Measurements from ENCODE around the gene RGMB.

Gene RGMB

DNA sequence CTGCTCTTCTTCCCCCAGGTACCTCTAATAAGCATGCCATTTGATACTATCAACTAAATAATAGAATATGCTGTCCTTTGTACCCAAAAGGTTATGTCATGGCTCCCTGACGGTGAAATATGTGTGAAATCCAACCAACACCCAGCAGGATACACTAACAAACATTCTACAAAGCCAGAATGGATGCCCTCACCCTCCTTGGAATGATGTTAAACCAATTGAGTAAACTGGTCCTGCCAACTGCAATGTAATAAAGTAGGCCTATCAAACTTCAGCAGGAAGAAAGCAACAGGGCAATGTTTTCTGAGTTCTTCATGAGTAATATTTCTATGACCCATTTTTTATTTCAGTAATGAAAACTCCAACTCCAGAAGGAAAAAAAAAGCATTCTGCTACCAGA, 24.9 kb downstream of the RGMB start:
- Histone ChIP-seq H3K27ac (ENCODE audit: extremely low read depth, low read depth, low read length) (no peak overlapping the region), H3K4me1 (ENCODE audit: control insufficient read depth, insufficient read depth, low read length) (peaks cover 2% of the 10 kb centered on the region; the same call in 1 of the 2 replicates), H3K9me3 (ENCODE audit: control insufficient read depth, insufficient read depth, low read depth, low read length) (no peaks in the 10 kb centered on the region), H3K36me3 (ENCODE audit: control insufficient read depth in 2 of 2, insufficient read depth in 1 of 2, low read length in 2 of 2) (peaks cover 0 to 2% of the 10 kb centered on the region in 2 experiments; a peak in 1 of 3 replicates), H3K4me3 (ENCODE audit: low read depth, low read length) (no peak overlapping the region)
- POLR2A ChIA-PET: no interaction called here
- CTCF ChIA-PET: interaction anchor here (1.3 kb wide), 1 partner anchor 18 kb away, joined by 3 read pairs; no protein-coding TSS in a partner anchor
- no peak for TF ChIP-seq ZNF530 (tag by site-specific recombination; IDR thresholded peaks at IDR 0.05; ENCODE audit: low read depth)
- TF ChIP-seq OSR2 (tag by site-specific recombination; IDR thresholded peaks at IDR 0.05): no peak
- no peak for TF ChIP-seq ZNF133 (tag by site-specific recombination; IDR thresholded peaks at IDR 0.05)
- TF ChIP-seq ZNF426 (tag by site-specific recombination; IDR thresholded peaks at IDR 0.05): no peak
- TF ChIP-seq ZNF140 (tag by site-specific recombination; IDR thresholded peaks at IDR 0.05): no peak
- no peak for TF ChIP-seq ZNF776 (tag by site-specific recombination; IDR thresholded peaks at IDR 0.05; ENCODE audit: borderline replicate concordance)
- TF ChIP-seq ZNF416 (tag by site-specific recombination; IDR thresholded peaks at IDR 0.05): no peak
- TF ChIP-seq, protein P1, sequence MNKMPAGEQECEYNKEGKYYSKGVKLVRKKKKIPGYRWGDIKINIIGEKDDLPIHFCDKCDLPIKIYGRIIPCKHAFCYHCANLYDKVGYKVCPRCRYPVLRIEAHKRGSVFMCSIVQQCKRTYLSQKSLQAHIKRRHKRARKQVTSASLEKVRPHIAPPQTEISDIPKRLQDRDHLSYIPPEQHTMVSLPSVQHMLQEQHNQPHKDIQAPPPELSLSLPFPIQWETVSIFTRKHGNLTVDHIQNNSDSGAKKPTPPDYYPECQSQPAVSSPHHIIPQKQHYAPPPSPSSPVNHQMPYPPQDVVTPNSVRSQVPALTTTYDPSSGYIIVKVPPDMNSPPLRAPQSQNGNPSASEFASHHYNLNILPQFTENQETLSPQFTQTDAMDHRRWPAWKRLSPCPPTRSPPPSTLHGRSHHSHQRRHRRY (tag by site-specific recombination; IDR thresholded peaks at IDR 0.05): no peak
- TF ChIP-seq ZNF132 (tag by site-specific recombination; IDR thresholded peaks at IDR 0.05; ENCODE audit: borderline replicate concordance): no peak

DNA sequence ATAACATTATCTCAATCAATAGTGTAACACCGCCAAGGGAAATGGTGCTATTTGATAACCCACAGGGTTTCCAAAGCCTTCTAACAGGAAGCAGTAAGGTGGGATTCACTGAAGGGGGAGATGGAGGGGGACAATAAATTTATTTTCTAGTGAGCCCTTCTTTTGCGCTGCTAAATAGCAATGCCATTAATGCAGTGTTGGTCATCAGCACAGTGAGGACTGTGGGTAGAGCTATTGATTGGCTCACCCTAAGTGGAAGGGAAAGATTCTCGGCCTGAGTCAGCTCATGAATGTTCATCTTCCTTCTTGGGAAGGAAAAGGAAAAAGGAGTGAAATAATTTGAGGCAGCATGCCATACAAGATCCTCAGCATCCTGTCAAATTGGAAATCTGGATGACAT, 25.4 kb downstream of the RGMB start:
- Histone ChIP-seq H3K27ac (ENCODE audit: extremely low read depth, low read depth, low read length) (no peak overlapping the region), H3K9me3 (ENCODE audit: control insufficient read depth, insufficient read depth, low read depth, low read length) (no peaks in the 10 kb centered on the region), H3K4me1 (ENCODE audit: control insufficient read depth, insufficient read depth, low read length) (peaks cover 2% of the 10 kb centered on the region; the same call in 1 of the 2 replicates), H3K4me3 (ENCODE audit: low read depth, low read length) (no peak overlapping the region), H3K36me3 (ENCODE audit: control insufficient read depth in 2 of 2, insufficient read depth in 1 of 2, low read length in 2 of 2) (no peaks in the 10 kb centered on the region)
- CTCF ChIA-PET: no interaction called here
- TF ChIP-seq ZNF624 (tag by site-specific recombination; IDR thresholded peaks at IDR 0.05): no peak
- no peak for TF ChIP-seq ZNF366 (tag by site-specific recombination; conservative IDR thresholded peaks at IDR 0.05)
- no peak for TF ChIP-seq ZNF202 (tag by site-specific recombination; IDR thresholded peaks at IDR 0.05; ENCODE audit: borderline replicate concordance)
- TF ChIP-seq, protein P2, sequence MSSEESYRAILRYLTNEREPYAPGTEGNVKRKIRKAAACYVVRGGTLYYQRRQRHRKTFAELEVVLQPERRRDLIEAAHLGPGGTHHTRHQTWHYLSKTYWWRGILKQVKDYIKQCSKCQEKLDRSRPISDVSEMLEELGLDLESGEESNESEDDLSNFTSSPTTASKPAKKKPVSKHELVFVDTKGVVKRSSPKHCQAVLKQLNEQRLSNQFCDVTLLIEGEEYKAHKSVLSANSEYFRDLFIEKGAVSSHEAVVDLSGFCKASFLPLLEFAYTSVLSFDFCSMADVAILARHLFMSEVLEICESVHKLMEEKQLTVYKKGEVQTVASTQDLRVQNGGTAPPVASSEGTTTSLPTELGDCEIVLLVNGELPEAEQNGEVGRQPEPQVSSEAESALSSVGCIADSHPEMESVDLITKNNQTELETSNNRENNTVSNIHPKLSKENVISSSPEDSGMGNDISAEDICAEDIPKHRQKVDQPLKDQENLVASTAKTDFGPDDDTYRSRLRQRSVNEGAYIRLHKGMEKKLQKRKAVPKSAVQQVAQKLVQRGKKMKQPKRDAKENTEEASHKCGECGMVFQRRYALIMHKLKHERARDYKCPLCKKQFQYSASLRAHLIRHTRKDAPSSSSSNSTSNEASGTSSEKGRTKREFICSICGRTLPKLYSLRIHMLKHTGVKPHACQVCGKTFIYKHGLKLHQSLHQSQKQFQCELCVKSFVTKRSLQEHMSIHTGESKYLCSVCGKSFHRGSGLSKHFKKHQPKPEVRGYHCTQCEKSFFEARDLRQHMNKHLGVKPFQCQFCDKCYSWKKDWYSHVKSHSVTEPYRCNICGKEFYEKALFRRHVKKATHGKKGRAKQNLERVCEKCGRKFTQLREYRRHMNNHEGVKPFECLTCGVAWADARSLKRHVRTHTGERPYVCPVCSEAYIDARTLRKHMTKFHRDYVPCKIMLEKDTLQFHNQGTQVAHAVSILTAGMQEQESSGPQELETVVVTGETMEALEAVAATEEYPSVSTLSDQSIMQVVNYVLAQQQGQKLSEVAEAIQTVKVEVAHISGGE (tag by site-specific recombination; conservative IDR thresholded peaks at IDR 0.05; ENCODE audit: low read depth): no peak
- TF ChIP-seq, protein P3, sequence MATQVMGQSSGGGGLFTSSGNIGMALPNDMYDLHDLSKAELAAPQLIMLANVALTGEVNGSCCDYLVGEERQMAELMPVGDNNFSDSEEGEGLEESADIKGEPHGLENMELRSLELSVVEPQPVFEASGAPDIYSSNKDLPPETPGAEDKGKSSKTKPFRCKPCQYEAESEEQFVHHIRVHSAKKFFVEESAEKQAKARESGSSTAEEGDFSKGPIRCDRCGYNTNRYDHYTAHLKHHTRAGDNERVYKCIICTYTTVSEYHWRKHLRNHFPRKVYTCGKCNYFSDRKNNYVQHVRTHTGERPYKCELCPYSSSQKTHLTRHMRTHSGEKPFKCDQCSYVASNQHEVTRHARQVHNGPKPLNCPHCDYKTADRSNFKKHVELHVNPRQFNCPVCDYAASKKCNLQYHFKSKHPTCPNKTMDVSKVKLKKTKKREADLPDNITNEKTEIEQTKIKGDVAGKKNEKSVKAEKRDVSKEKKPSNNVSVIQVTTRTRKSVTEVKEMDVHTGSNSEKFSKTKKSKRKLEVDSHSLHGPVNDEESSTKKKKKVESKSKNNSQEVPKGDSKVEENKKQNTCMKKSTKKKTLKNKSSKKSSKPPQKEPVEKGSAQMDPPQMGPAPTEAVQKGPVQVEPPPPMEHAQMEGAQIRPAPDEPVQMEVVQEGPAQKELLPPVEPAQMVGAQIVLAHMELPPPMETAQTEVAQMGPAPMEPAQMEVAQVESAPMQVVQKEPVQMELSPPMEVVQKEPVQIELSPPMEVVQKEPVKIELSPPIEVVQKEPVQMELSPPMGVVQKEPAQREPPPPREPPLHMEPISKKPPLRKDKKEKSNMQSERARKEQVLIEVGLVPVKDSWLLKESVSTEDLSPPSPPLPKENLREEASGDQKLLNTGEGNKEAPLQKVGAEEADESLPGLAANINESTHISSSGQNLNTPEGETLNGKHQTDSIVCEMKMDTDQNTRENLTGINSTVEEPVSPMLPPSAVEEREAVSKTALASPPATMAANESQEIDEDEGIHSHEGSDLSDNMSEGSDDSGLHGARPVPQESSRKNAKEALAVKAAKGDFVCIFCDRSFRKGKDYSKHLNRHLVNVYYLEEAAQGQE (tag by site-specific recombination; IDR thresholded peaks at IDR 0.05): no peak
- TF ChIP-seq SALL2 (tag by site-specific recombination; IDR thresholded peaks at IDR 0.05; ENCODE audit: borderline replicate concordance): no peak
- no peak for TF ChIP-seq ZNF555 (tag by site-specific recombination; conservative IDR thresholded peaks at IDR 0.05)
- TF ChIP-seq, protein P4, sequence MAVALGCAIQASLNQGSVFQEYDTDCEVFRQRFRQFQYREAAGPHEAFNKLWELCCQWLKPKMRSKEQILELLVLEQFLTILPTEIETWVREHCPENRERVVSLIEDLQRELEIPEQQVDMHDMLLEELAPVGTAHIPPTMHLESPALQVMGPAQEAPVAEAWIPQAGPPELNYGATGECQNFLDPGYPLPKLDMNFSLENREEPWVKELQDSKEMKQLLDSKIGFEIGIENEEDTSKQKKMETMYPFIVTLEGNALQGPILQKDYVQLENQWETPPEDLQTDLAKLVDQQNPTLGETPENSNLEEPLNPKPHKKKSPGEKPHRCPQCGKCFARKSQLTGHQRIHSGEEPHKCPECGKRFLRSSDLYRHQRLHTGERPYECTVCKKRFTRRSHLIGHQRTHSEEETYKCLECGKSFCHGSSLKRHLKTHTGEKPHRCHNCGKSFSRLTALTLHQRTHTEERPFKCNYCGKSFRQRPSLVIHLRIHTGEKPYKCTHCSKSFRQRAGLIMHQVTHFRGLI (tag by site-specific recombination; IDR thresholded peaks at IDR 0.05): no peak
- TF ChIP-seq ZNF311 (tag by site-specific recombination; IDR thresholded peaks at IDR 0.05; ENCODE audit: borderline replicate concordance): no peak
- no peak for TF ChIP-seq ZSCAN16 (tag by site-specific recombination; IDR thresholded peaks at IDR 0.05)
- no peak for TF ChIP-seq ZNF175 (tag by site-specific recombination; IDR thresholded peaks at IDR 0.05)
- TF ChIP-seq, protein P5, sequence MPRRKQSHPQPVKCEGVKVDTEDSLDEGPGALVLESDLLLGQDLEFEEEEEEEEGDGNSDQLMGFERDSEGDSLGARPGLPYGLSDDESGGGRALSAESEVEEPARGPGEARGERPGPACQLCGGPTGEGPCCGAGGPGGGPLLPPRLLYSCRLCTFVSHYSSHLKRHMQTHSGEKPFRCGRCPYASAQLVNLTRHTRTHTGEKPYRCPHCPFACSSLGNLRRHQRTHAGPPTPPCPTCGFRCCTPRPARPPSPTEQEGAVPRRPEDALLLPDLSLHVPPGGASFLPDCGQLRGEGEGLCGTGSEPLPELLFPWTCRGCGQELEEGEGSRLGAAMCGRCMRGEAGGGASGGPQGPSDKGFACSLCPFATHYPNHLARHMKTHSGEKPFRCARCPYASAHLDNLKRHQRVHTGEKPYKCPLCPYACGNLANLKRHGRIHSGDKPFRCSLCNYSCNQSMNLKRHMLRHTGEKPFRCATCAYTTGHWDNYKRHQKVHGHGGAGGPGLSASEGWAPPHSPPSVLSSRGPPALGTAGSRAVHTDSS (tag by site-specific recombination; IDR thresholded peaks at IDR 0.05): no peak
- no peak for TF ChIP-seq ZNF223 (tag by site-specific recombination; IDR thresholded peaks at IDR 0.05)
- TF ChIP-seq ZNF140 (tag by site-specific recombination; IDR thresholded peaks at IDR 0.05): no peak
- no peak for TF ChIP-seq OSR2 (tag by site-specific recombination; IDR thresholded peaks at IDR 0.05)
- no peak for TF ChIP-seq KLF9 (tag by site-specific recombination; IDR thresholded peaks at IDR 0.05; ENCODE audit: low read depth)
- POLR2A ChIA-PET: no interaction called here

All from HEK293 (cell line).